ENCODE data around the gene DLX3.

DLX3 gene

GRCh38 chr17:49984283-49984682 is 10.7 kb downstream of the DLX3 start:
- DNase-seq (ENCODE audit: low read depth) = no peak
- TF ChIP-seq CTCF (IDR thresholded peaks at IDR 0.05; ENCODE audit: control insufficient read depth, insufficient read depth, low read depth, low read length, missing control alignments) = no peak
- H3K4me3 ChIP-seq (ENCODE audit: control insufficient read depth, low read depth, low read length) = no peak overlapping the region

- no peak for TF ChIP-seq CTCF (IDR thresholded peaks at IDR 0.05; ENCODE audit: control insufficient read depth, insufficient read depth, low read depth, low read length, missing control alignments)
These were observed 14.3 kb downstream of the DLX3 start for GRCh38 chr17:49980703-49981197.

GRCh38 chr17:49979748-49980479 is 15.1 kb downstream of the DLX3 start:
- no peak for TF ChIP-seq CTCF (IDR thresholded peaks at IDR 0.05; ENCODE audit: control insufficient read depth, insufficient read depth, low read depth, low read length, missing control alignments)
- no peak for DNase-seq (ENCODE audit: low read depth)

More at GRCh38 chr17:49980703-49981197, 14.3 kb downstream of the DLX3 start:
- H3K4me3 ChIP-seq (ENCODE audit: control insufficient read depth, low read depth, low read length) = no peak overlapping the region
- no peak for DNase-seq (ENCODE audit: low read depth)

GRCh38 chr17:49978501-49978900 is 16.5 kb downstream of the DLX3 start:
- no peak overlapping the region for H3K4me3 ChIP-seq (ENCODE audit: control insufficient read depth, low read depth, low read length)
- TF ChIP-seq CTCF (IDR thresholded peaks at IDR 0.05; ENCODE audit: control insufficient read depth, insufficient read depth, low read depth, low read length, missing control alignments) = no peak
- no peak for DNase-seq (ENCODE audit: low read depth)

More at GRCh38 chr17:49979748-49980479, 15.1 kb downstream of the DLX3 start:
- no peak overlapping the region for H3K4me3 ChIP-seq (ENCODE audit: control insufficient read depth, low read depth, low read length)

GRCh38 chr17:49977463-49978389 is 17.3 kb downstream of the DLX3 start:
- H3K4me3 ChIP-seq (ENCODE audit: control insufficient read depth, low read depth, low read length) = no peak overlapping the region
- TF ChIP-seq CTCF (IDR thresholded peaks at IDR 0.05; ENCODE audit: control insufficient read depth, insufficient read depth, low read depth, low read length, missing control alignments) = no peak
- DNase-seq (ENCODE audit: low read depth) = no peak

GRCh38 chr17:49976828-49977202 is 18.2 kb downstream of the DLX3 start:
- H3K4me3 ChIP-seq (ENCODE audit: control insufficient read depth, low read depth, low read length) = no peak overlapping the region
- no peak for TF ChIP-seq CTCF (IDR thresholded peaks at IDR 0.05; ENCODE audit: control insufficient read depth, insufficient read depth, low read depth, low read length, missing control alignments)
- no peak for DNase-seq (ENCODE audit: low read depth)

Measured in AG09309 (cell line).